Prostate gland (tissue), 2 donors: Measurements from ENCODE around the gene RAI14.

Experiments
- CTCF ChIP-seq, 4 experiments: fragments of 200-600 bp in 2 of 4; fragments of 450-650 bp in 2 of 4; sonication (generic) in 2 of 4; IDR thresholded peaks; 1 replicate in 3 of 4; 2 replicates in 1 of 4; pipeline ENCODE4 v1.5.1; 2016 to 2019; ENCODE audit warnings: antibody characterized with exemption in 4 of 4, mild to moderate bottlenecking in 2 of 4, moderate library complexity in 2 of 4
- POLR2A ChIP-seq: fragments of 450-650 bp; IDR thresholded peaks from one replicate; pipeline ENCODE4 v1.6.1; 2016; ENCODE audit warnings: antibody characterized with exemption, mild to moderate bottlenecking

DNA sequence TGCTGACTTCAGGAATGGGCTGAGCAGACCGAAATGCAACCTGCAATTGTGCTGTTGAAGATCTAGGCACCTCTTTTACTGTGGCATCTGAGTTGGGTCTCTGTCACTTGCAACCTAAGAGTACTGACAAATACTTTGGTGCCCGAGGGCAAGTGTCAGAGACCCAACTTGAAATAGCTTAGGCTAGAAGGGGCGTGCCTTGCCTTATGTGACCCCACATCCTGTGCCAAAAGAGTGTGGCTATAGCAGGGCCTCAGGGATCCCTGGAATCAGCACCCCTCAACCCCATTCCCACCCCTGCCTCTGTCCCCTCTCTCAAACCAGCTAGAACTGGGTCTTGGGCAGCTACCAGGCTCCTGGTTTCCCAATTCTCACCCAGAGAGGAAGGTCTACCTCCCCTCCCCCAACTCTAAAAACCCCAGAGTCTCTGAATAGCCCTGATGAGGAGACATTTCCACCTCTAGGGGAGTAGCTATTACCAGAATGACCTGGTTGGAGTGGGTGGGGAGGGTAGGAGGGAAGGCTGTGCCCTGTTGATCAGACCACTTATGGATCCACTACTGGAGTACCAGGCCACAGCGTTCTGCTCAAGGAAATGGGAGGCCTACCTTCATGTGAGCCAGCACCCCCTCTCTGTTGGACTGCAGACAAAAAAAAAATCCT, 17.5 kb downstream of the RAI14 start:
- TF ChIP-seq CTCF (IDR thresholded peaks at IDR 0.05) (no peak), POLR2A (no peak)
